CD4-positive, alpha-beta T cell (primary cell): ENCODE measurements around the gene KIF23. TPM values are rescaled to one million over a fixed set of nuclear protein-coding genes. Genes with fewer than 3 reads are reported as not detected.

Source experiments
- ATAC-seq: fragments of 200-7000 bp; cut with Tn5 transposase; one replicate; pipeline ENCODE4 v1.10.0; 2022; ENCODE audit warnings: mild to moderate bottlenecking; ENCODE audit not compliant: poor library complexity
- CTCF ChIA-PET: fragments of 350-600 bp; sonication (Branson Sonifier 250); formaldehyde crosslinking; loops from one replicate; lab custom pipeline; 2021; ENCODE audit warnings: antibody characterized with exemption, inconsistent platforms; lab: Charles Lee
- POLR2A ChIA-PET: fragments of 350-600 bp; sonication (Branson Sonifier 250); formaldehyde crosslinking; loops from one replicate; lab custom pipeline; 2021; ENCODE audit warnings: antibody characterized with exemption, inconsistent platforms; lab: Charles Lee
- DNase-seq, 14 experiments: peaks; one replicate each; pipeline ENCODE4 v3.0.0-alpha.2; 2013 to 2020; ENCODE audit warnings: mixed read lengths in 2 of 14
- H3K27ac ChIP-seq, 2 donors: one replicate each; pipeline versions ENCODE4 v1.5.1 to v1.7.0; 2013; ENCODE audit warnings: low read length in 2 of 2, low read depth in 1 of 2, mild to moderate bottlenecking in 1 of 2
- H3K27me3 ChIP-seq, 2 experiments: 1 replicate in 1 of 2; 2 replicates in 1 of 2; pipeline versions ENCODE4 v1.6.1 to v1.7.0; 2013; ENCODE audit warnings: low read length in 2 of 2, control low read depth in 1 of 2, mild to moderate bottlenecking in 1 of 2, moderate library complexity in 1 of 2; ENCODE audit not compliant: insufficient read depth in 2 of 2, control insufficient read depth in 1 of 2
- H3K36me3 ChIP-seq: one replicate; pipeline ENCODE4 v1.6.1; 2013; ENCODE audit warnings: low read length, control low read depth; ENCODE audit not compliant: insufficient read depth
- H3K4me1 ChIP-seq: one replicate; pipeline ENCODE4 v1.6.1; 2013; ENCODE audit warnings: low read length, control low read depth; ENCODE audit not compliant: insufficient read depth
- H3K4me3 ChIP-seq: one replicate; pipeline ENCODE4 v1.5.1; 2013; ENCODE audit warnings: mild to moderate bottlenecking, low read length, moderate library complexity
- H3K9me3 ChIP-seq, 2 experiments: 1 replicate in 1 of 2; 2 replicates in 1 of 2; pipeline versions ENCODE4 v1.6.1 to v1.7.0; 2013; ENCODE audit warnings: low read length in 2 of 2, mild to moderate bottlenecking in 2 of 2, control low read depth in 1 of 2, moderate library complexity in 1 of 2; ENCODE audit not compliant: control insufficient read depth in 1 of 2, insufficient read depth in 1 of 2
- H3K27ac Mint-ChIP-seq: one replicate; pipeline ENCODE4 v1.8.0; 2020; ENCODE audit warnings: mixed read lengths
- H3K27me3 Mint-ChIP-seq: one replicate; pipeline ENCODE4 v1.8.0; 2021; ENCODE audit warnings: mixed read lengths
- H3K36me3 Mint-ChIP-seq: one replicate; pipeline ENCODE4 v1.8.0; 2021; ENCODE audit warnings: low read depth, mixed read lengths
- H3K4me1 Mint-ChIP-seq: one replicate; pipeline ENCODE4 v1.8.0; 2021; ENCODE audit warnings: low read depth, mixed read lengths
- H3K4me3 Mint-ChIP-seq: one replicate; pipeline ENCODE4 v1.8.0; 2020; ENCODE audit warnings: mild to moderate bottlenecking, mixed read lengths
- H3K9me3 Mint-ChIP-seq: one replicate; pipeline ENCODE4 v1.8.0; 2020; ENCODE audit warnings: mixed read lengths
- CTCF ChIP-seq: fragments of 200-600 bp; IDR thresholded peaks from one replicate; pipeline ENCODE4 v1.8.0; 2022; ENCODE audit warnings: antibody characterized with exemption, mild to moderate bottlenecking
- intact Hi-C, 2 experiments: fragments of 100-400 bp; cut with DNase I in 1 of 2; cut with micrococcal nuclease in 1 of 2; formaldehyde crosslinking; loops; one replicate each; pipeline versions ENCODE4 v1.15.1 to v1.9.0; 2023 to 2025; cut with DNase I, micrococcal nuclease
- total RNA-seq, 174 experiments: library from RNA in 2 of 174; stranded (reverse) in 2 of 174; gene quantifications; one replicate each; pipeline ENCODE4 v1.2.3 and lab custom pipeline; 2021 to 2026

The KIF23 gene
- total RNA-seq, 2 experiments from 2014 or later = 0.71 to 1.1 TPM

- Histone ChIP-seq H3K4me1 (peaks cover 10% of the 10 kb centered on the region), H3K36me3 (no peaks in the 10 kb centered on the region), H3K27me3 (peaks cover 0 to 2% of the 10 kb centered on the region in 2 experiments), H3K27ac (no peak overlapping the region), H3K9me3 (peaks cover 4 to 5% of the 10 kb centered on the region in 2 experiments), H3K4me3 (no peak overlapping the region)
- intact Hi-C loops = loop anchor here (1.0 to 10.0 kb wide), 8 partner anchors 249 to 1330 kb away; partner anchors contain the start of gene TLE3 (in 1 of the 2)
- TF ChIP-seq CTCF = peak; percentile 91
- Mint-ChIP-seq H3K4me3 (no peak overlapping the region), H3K36me3 (no peaks in the 10 kb centered on the region), H3K4me1 (no peaks in the 10 kb centered on the region), H3K27ac (no peak overlapping the region), H3K9me3 (no peaks in the 10 kb centered on the region), H3K27me3 (no peaks in the 10 kb centered on the region)
- DNase-seq (peak in 12 of 14 experiments; percentile 23 to 74 (median 42)), ATAC-seq (no peak)
- POLR2A ChIA-PET = no interaction called here
- CTCF ChIA-PET = interaction anchor here (0.8 to 1.5 kb wide), 7 partner anchors 9 to 1009 kb away, joined by 3 to 10 read pairs (median 4); no protein-coding TSS in a partner anchor
These were observed 64.2 kb downstream of the KIF23 start for GRCh38 chr15:69478259-69478781.

GRCh38 chr15:69479081-69479480 lies 64.9 kb downstream of the KIF23 start:
- Mint-ChIP-seq H3K4me1 (no peaks in the 10 kb centered on the region), H3K27ac (no peak overlapping the region)
- intact Hi-C loops = loop anchor here (2.0 to 10.0 kb wide), 7 partner anchors 248 to 1330 kb away; partner anchors contain the start of gene TLE3 (in 1 of the 2)

GRCh38 chr15:69479971-69480370 lies 65.8 kb downstream of the KIF23 start:
- CTCF ChIA-PET = interaction anchor here (1.4 kb wide), 1 partner anchor 17 kb away, joined by 3 read pairs; no protein-coding TSS in a partner anchor
- ATAC-seq (no peak), DNase-seq (no peak)
- H3K27me3 Mint-ChIP-seq = no peaks in the 10 kb centered on the region
- no peaks in the 10 kb centered on the region for H3K36me3 ChIP-seq
- POLR2A ChIA-PET = no interaction called here
- no peaks in the 10 kb centered on the region for H3K4me1 Mint-ChIP-seq
- no peak overlapping the region for H3K4me3 Mint-ChIP-seq
- no peak overlapping the region for H3K27ac ChIP-seq
- intact Hi-C loops = loop anchor here (2.0 to 10.0 kb wide), 7 partner anchors 247 to 1329 kb away; partner anchors contain the start of gene TLE3 (in 1 of the 2)
- H3K9me3 Mint-ChIP-seq = no peaks in the 10 kb centered on the region
- H3K27ac Mint-ChIP-seq = no peak overlapping the region
- no peaks in the 10 kb centered on the region for H3K36me3 Mint-ChIP-seq
- no peak for TF ChIP-seq CTCF
- no peak overlapping the region for H3K4me3 ChIP-seq
- H3K9me3 ChIP-seq = peaks cover 4 to 7% of the 10 kb centered on the region in 2 experiments
- H3K27me3 ChIP-seq = peaks cover 0 to 2% of the 10 kb centered on the region in 2 experiments
- peaks cover 10% of the 10 kb centered on the region for H3K4me1 ChIP-seq

More at GRCh38 chr15:69479081-69479480, 64.9 kb downstream of the KIF23 start:
- DNase-seq (no peak), ATAC-seq (no peak)
- Histone ChIP-seq H3K4me1 (peaks cover 10% of the 10 kb centered on the region), H3K9me3 (peaks cover 4 to 5% of the 10 kb centered on the region in 2 experiments), H3K4me3 (no peak overlapping the region), H3K27ac (no peak overlapping the region), H3K27me3 (peaks cover 0 to 2% of the 10 kb centered on the region in 2 experiments), H3K36me3 (no peaks in the 10 kb centered on the region)
- Mint-ChIP-seq H3K9me3 (no peaks in the 10 kb centered on the region), H3K36me3 (no peaks in the 10 kb centered on the region), H3K4me3 (no peak overlapping the region), H3K27me3 (no peaks in the 10 kb centered on the region)
- ChIA-PET CTCF (interaction anchor here (0.6 to 1.4 kb wide), 3 partner anchors 16 to 795 kb away, joined by 3 to 5 read pairs (median 4); no protein-coding TSS in a partner anchor), POLR2A (interaction anchor here (0.6 kb wide), 1 partner anchor 1368 kb away, joined by 4 read pairs; no protein-coding TSS in a partner anchor)
- TF ChIP-seq CTCF = no peak
